AG04450 (cell line): ENCODE measurements around the gene USF1. TPM values are rescaled to one million over a fixed set of nuclear protein-coding genes. Genes with fewer than 3 reads are reported as not detected.

Source experiments
- CTCF ChIA-PET: fragments of 300-600, 350-600 bp; formaldehyde crosslinking; extraction: SDS; loops from one replicate; lab custom pipeline; 2022; ENCODE audit warnings: antibody characterized with exemption, inconsistent platforms; lab: Charles Lee
- POLR2A ChIA-PET: fragments of 350-600 bp; formaldehyde crosslinking; extraction: SDS; loops from one replicate; lab custom pipeline; 2021; ENCODE audit warnings: antibody characterized with exemption, inconsistent platforms; lab: Yijun Ruan, JAX
- DNase-seq: peaks from one replicate; pipeline ENCODE4 v3.0.0-alpha.2; 2011; ENCODE audit warnings: low read depth, low spot score
- H3K27ac ChIP-seq: one replicate; pipeline ENCODE4 v1.5.1; 2012; ENCODE audit warnings: low read depth, low read length, control low read depth
- H3K27me3 ChIP-seq: one replicate; pipeline ENCODE4 v1.6.0; 2012; ENCODE audit warnings: low read length; ENCODE audit not compliant: control insufficient read depth, insufficient read depth
- H3K4me3 ChIP-seq: 2 replicates; pipeline ENCODE4 v1.5.1; 2011; ENCODE audit warnings: mild to moderate bottlenecking, low read depth, low read length, control low read depth
- H3K9me3 ChIP-seq: 2 replicates; pipeline ENCODE4 v1.5.1; 2012; ENCODE audit warnings: low read length; ENCODE audit not compliant: control insufficient read depth, insufficient read depth
- polyA plus RNA-seq: library from polyadenylated mRNA; depleted of rRNA; stranded (reverse); fragments of >200 nt; gene quantifications from 2 replicates; pipeline ENCODE4 v1.2.3, GENCODE V29; 2011
- TF ChIP-seq, protein P1 (sequence below): IDR thresholded peaks from 2 replicates; pipeline ENCODE4 v1.5.1; 2011; ENCODE audit warnings: low read depth, low read length, control low read depth, inconsistent platforms

The USF1 gene
- polyA plus RNA-seq, 1 experiment, result 32.6 TPM

DNA sequence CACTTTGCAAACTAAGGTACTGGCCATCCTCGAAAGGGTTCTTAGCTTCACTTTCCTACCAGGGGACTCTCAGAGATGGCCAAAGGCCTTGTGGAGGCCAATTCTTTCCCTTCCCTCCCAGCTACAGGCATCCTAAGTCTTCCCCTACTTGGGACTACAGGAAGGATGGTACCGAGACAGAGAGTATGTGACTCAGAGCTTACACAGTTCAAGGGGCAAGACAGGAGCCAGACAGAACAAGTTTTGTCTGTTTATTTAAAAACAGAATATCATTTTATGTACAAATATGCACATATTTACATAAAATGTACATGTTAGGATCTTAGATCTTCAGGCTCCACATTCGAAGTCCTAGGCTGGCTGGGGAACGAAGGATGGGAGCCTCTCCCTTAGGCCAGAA lies 25.0 kb upstream of the USF1 start:
- no peak for DNase-seq
- Histone ChIP-seq H3K27ac (no peak overlapping the region), H3K4me3 (no peak overlapping the region), H3K27me3 (peaks cover 4% of the 10 kb centered on the region), H3K9me3 (peaks cover 3% of the 10 kb centered on the region; the same call in 1 of the 2 replicates)
- POLR2A ChIA-PET, result no interaction called here
- TF ChIP-seq, protein P1, sequence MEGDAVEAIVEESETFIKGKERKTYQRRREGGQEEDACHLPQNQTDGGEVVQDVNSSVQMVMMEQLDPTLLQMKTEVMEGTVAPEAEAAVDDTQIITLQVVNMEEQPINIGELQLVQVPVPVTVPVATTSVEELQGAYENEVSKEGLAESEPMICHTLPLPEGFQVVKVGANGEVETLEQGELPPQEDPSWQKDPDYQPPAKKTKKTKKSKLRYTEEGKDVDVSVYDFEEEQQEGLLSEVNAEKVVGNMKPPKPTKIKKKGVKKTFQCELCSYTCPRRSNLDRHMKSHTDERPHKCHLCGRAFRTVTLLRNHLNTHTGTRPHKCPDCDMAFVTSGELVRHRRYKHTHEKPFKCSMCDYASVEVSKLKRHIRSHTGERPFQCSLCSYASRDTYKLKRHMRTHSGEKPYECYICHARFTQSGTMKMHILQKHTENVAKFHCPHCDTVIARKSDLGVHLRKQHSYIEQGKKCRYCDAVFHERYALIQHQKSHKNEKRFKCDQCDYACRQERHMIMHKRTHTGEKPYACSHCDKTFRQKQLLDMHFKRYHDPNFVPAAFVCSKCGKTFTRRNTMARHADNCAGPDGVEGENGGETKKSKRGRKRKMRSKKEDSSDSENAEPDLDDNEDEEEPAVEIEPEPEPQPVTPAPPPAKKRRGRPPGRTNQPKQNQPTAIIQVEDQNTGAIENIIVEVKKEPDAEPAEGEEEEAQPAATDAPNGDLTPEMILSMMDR, result no peak
- CTCF ChIA-PET, result interaction anchor here (1.0 to 4.4 kb wide), 6 partner anchors 15 to 70 kb away, joined by 3 to 35 read pairs (median 6); partner anchors contain the start of genes KLHDC9 and USF1

GRCh38 chr1:161069731-161070270 lies 24.0 kb upstream of the USF1 start, which contains the start of gene ARHGAP30:
ARHGAP30 (minus strand) TSS chr1:161069891; CDS start chr1:161069624, 267 bp downstream.
- no peak for DNase-seq
- no peak within 1 kb of the TSS for H3K27ac ChIP-seq
- peaks cover 3% of the 10 kb centered on the region; the same call in 1 of the 2 replicates for H3K9me3 ChIP-seq
- peaks cover 6% of the 10 kb centered on the region for H3K27me3 ChIP-seq
- POLR2A ChIA-PET, result no interaction called here
- TF ChIP-seq, protein P1, result no peak
- CTCF ChIA-PET, result interaction anchor here (4.4 kb wide), 1 partner anchor 28 kb away, joined by 35 read pairs; the partner anchor contains the start of gene KLHDC9
- H3K4me3 ChIP-seq, result no peak within 1 kb of the TSS

- no peak overlapping the region for H3K27ac ChIP-seq
- peaks cover 3% of the 10 kb centered on the region; the same call in 1 of the 2 replicates for H3K9me3 ChIP-seq
- POLR2A ChIA-PET, result no interaction called here
- H3K27me3 ChIP-seq, result peaks cover 10% of the 10 kb centered on the region
- CTCF ChIA-PET, result interaction anchor here (1.4 to 4.4 kb wide), 2 partner anchors 29 to 78 kb away, joined by 3 to 35 read pairs; partner anchors contain the start of gene KLHDC9
- H3K4me3 ChIP-seq, result no peak overlapping the region
- DNase-seq, result no peak
- TF ChIP-seq, protein P1, result no peak
Observed at GRCh38 chr1:161069241-161069640, 23.5 kb upstream of the USF1 start.

DNA sequence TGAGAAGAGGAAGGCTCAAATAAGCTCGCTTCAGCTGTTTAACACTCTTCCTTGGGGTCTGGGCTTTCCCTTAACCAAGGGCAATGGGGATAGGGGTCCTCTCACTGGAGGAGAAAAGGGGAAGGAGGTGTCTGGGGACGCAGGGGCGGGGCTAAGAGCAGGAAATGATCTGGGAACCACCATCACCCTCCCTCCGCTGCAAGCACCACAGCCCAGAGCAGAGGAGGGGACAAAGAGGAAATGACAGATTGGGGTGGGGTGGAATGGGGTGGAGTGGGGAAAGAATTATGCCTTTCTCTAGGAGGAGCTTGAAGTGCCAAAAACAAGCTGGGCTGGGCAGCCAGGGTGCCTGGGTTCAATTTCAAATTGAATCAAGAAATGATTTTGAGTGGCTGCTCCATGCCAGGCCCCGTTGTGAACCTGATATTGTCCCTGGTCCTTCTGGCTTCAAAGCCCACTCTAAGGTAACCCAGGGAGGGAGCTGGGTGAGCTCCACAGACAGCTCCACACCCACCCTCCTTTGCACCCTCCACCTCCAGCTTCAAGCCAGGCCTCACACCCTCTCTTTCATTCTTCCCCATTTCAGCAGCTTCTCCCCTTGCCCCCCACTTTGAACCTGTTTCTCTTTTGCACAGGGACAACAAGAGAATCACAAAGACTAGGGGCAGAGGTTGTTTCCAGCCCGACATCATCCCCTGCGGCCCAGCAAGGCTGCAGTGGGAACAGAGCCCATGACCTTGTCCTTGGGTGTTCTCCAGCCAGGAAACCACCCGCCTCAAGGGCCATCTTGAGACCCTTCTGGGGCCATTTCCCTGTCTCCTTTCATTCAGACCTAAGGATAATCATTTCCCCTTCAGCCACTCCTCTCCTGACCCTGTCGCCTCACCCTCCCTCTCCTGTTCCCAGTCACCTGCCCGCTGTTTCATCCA lies 22.8 kb upstream of the USF1 start:
- Histone ChIP-seq H3K4me3 (no peak overlapping the region), H3K9me3 (peaks cover 3% of the 10 kb centered on the region; the same call in 1 of the 2 replicates), H3K27ac (no peak overlapping the region), H3K27me3 (peaks cover 11% of the 10 kb centered on the region)
- ChIA-PET POLR2A (no interaction called here), CTCF (interaction anchor here (1.4 to 4.4 kb wide), 2 partner anchors 29 to 77 kb away, joined by 3 to 35 read pairs; partner anchors contain the start of gene KLHDC9)
- TF ChIP-seq, protein P1, result no peak
- no peak for DNase-seq
